ENCODE data around the gene FAM227B. TPM values are rescaled to one million over a fixed set of nuclear protein-coding genes. Genes with fewer than 3 reads are reported as not detected.
A peak's percentile ranks its signal among the peaks of the same experiment; 100 is the strongest.
"Not testable (repeated sequence)": the region's sequence is repeated elsewhere in the genome, so short reads cannot be mapped to it uniquely, and the experiment has no call there.

Gene FAM227B
- total RNA-seq, 1 experiment from 2014 or later, result 7.1 TPM

DNA sequence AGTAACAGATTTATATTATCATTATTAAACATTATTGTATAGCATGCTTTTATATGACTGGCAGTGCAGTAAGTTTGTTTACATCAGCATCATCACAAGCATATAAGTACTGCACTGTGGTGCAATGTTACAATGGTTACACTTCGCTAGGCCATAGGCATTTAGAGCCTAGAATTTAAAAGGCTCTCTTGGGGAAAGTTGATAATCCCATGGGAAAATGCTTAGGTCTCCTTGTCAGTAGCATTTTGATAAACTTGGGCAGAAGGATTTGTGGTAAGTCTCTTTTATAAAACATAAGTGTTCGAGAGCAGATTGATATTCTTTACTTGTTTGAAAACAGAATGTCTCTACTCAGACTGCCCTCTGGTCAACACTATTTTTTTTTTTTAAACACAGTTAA lies 7.8 kb upstream of the FAM227B start:
- DNase-seq (ENCODE audit: low read depth in 1 of 2, low spot score in 2 of 2), result no peak
- Histone ChIP-seq H3K27me3 (replicated peaks) (no peaks in the 10 kb centered on the region), H3K9me3 (replicated peaks) (no peaks in the 10 kb centered on the region), H3K36me3 (peaks cover 38% of the 10 kb centered on the region), H3K4me1 (replicated peaks) (peaks cover 26% of the 10 kb centered on the region), H3K27ac (peak overlapping the region; percentile 79), H3K4me3 (no peak overlapping the region)

GRCh38 chr15:49627407-49627877 lies 6.8 kb upstream of the FAM227B start:
- DNase-seq (ENCODE audit: low read depth in 1 of 2, low spot score in 2 of 2), result peak; percentile 66 to 91
- H3K27me3 ChIP-seq (replicated peaks), result no peaks in the 10 kb centered on the region
- H3K27ac ChIP-seq, result peak overlapping the region; percentile 79
- H3K4me1 ChIP-seq (replicated peaks), result peaks cover 27% of the 10 kb centered on the region
- H3K36me3 ChIP-seq, result peaks cover 38% of the 10 kb centered on the region
- H3K4me3 ChIP-seq, result no peak overlapping the region
- no peaks in the 10 kb centered on the region for H3K9me3 ChIP-seq (replicated peaks)

GRCh38 chr15:49625460-49626036 lies 4.9 kb upstream of the FAM227B start:
- Histone ChIP-seq H3K4me3 (no peak overlapping the region), H3K36me3 (peaks cover 38% of the 10 kb centered on the region), H3K27me3 (replicated peaks) (no peaks in the 10 kb centered on the region), H3K27ac (no peak overlapping the region), H3K9me3 (replicated peaks) (no peaks in the 10 kb centered on the region), H3K4me1 (replicated peaks) (peaks cover 32% of the 10 kb centered on the region)
- DNase-seq (ENCODE audit: low read depth in 1 of 2, low spot score in 2 of 2), result no peak

GRCh38 chr15:49624056-49624455 lies 3.4 kb upstream of the FAM227B start:
- peak overlapping the region; percentile 46 for H3K27ac ChIP-seq
- peaks cover 29% of the 10 kb centered on the region for H3K36me3 ChIP-seq
- H3K27me3 ChIP-seq (replicated peaks), result no peaks in the 10 kb centered on the region
- no peaks in the 10 kb centered on the region for H3K9me3 ChIP-seq (replicated peaks)
- H3K4me3 ChIP-seq, result no peak overlapping the region
- peaks cover 39% of the 10 kb centered on the region for H3K4me1 ChIP-seq (replicated peaks)
- DNase-seq (ENCODE audit: low read depth in 1 of 2, low spot score in 2 of 2), result peak in 1 of 2 experiments; percentile 50

- no peak overlapping the region for H3K27ac ChIP-seq
- DNase-seq (ENCODE audit: low read depth in 1 of 2, low spot score in 2 of 2), result no peak
- no peaks in the 10 kb centered on the region for H3K27me3 ChIP-seq (replicated peaks)
- H3K9me3 ChIP-seq (replicated peaks), result no peaks in the 10 kb centered on the region
- H3K4me3 ChIP-seq, result no peak overlapping the region
- peaks cover 18% of the 10 kb centered on the region for H3K36me3 ChIP-seq
- peaks cover 30% of the 10 kb centered on the region for H3K4me1 ChIP-seq (replicated peaks)
Observed at GRCh38 chr15:49622561-49622960, 1.9 kb upstream of the FAM227B start.

- peaks cover 23% of the 10 kb centered on the region for H3K4me1 ChIP-seq (replicated peaks)
- H3K27me3 ChIP-seq (replicated peaks), result no peaks in the 10 kb centered on the region
- H3K27ac ChIP-seq, result peak overlapping the region; percentile 77
- DNase-seq (ENCODE audit: low read depth in 1 of 2, low spot score in 2 of 2), result no peak
- peak overlapping the region; percentile 57 for H3K4me3 ChIP-seq
- H3K9me3 ChIP-seq (replicated peaks), result no peaks in the 10 kb centered on the region
- peaks cover 18% of the 10 kb centered on the region for H3K36me3 ChIP-seq
Observed at GRCh38 chr15:49621887-49622286, 1.3 kb upstream of the FAM227B start.

GRCh38 chr15:49621401-49621811 lies 788 bp upstream of the FAM227B start:
- Histone ChIP-seq H3K4me3 (peak overlapping the region; percentile 57), H3K27ac (peak overlapping the region; percentile 77), H3K36me3 (peaks cover 18% of the 10 kb centered on the region), H3K9me3 (replicated peaks) (no peaks in the 10 kb centered on the region), H3K27me3 (replicated peaks) (no peaks in the 10 kb centered on the region), H3K4me1 (replicated peaks) (peaks cover 18% of the 10 kb centered on the region)
- no peak for DNase-seq (ENCODE audit: low read depth in 1 of 2, low spot score in 2 of 2)

- Histone ChIP-seq H3K9me3 (replicated peaks) (no peaks in the 10 kb centered on the region), H3K27ac (peak overlapping the region; percentile 77), H3K4me3 (peak overlapping the region; percentile 57), H3K4me1 (replicated peaks) (peaks cover 17% of the 10 kb centered on the region), H3K36me3 (peaks cover 7% of the 10 kb centered on the region), H3K27me3 (replicated peaks) (no peaks in the 10 kb centered on the region)
- DNase-seq (ENCODE audit: low read depth in 1 of 2, low spot score in 2 of 2), result no peak
Observed at GRCh38 chr15:49620199-49620598, 419 bp downstream of the FAM227B start.

GRCh38 chr15:49619226-49619625 lies 1.4 kb downstream of the FAM227B start:
- Histone ChIP-seq H3K36me3 (0 out of 2 replicates have a peak, but pooled peaks cover 1% of the 10 kb centered on the region), H3K4me1 (replicated peaks) (peaks cover 17% of the 10 kb centered on the region), H3K4me3 (no peak overlapping the region), H3K9me3 (replicated peaks) (no peaks in the 10 kb centered on the region), H3K27ac (no peak overlapping the region), H3K27me3 (replicated peaks) (no peaks in the 10 kb centered on the region)
- no peak for DNase-seq (ENCODE audit: low read depth in 1 of 2, low spot score in 2 of 2)

DNA sequence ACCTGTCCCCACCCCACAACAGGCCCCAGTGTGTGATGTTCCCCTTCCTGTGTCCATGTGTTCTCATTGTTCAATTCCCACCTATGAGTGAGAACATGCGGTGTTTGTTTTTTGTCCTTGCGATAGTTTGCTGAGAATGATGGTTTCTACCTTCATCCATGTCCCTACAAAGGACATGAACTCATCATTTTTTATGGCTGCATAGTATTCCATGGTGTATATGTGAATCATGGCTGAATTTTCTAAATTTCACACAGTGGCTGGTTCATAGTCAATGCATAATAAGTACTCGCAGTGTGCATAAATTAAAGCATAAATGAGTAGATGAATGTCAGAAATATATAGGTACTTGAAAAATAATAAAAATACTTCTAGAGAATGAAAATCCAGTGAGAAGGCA lies 8.4 kb downstream of the FAM227B start:
- H3K27ac ChIP-seq, result not testable (repeated sequence)

DNA sequence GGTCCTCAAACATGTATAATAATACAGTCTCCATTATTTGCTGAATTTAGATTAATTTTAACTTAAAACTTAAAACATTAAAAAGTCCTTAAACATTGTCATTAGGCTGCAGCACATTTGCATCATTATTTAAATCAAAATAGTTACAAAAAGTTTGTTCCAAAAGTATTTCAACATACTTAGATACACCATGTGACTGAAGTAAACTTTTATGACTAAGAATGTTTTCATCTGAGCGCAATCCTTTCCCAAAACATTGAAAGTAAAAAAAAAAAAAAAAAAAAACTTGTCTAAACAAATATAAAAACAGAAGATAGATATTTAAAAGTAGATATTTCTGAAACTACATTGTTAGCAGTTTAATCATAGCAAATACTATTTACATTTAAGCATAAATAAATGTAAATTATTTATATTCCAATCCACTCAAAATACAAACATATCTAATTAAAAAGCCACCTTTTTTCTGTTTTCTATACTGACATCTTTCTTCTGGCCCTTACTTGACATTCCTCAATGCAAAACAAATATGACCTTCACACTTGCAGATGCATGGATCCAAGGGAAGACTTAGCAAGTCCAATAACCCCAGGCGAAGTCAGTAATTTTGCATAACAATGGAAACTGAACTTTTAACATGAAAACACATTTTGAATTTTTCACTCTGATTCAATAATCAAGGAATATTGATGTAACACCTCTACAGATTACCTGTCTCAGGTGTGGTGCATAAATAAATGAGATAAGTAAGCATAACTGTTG lies 10.3 kb downstream of the FAM227B start:
- DNase-seq (ENCODE audit: low read depth in 1 of 2, low spot score in 2 of 2), result no peak
- Histone ChIP-seq H3K4me1 (replicated peaks) (no peaks in the 10 kb centered on the region), H3K9me3 (replicated peaks) (no peaks in the 10 kb centered on the region), H3K4me3 (no peak overlapping the region), H3K27me3 (replicated peaks) (no peaks in the 10 kb centered on the region), H3K27ac (no peak overlapping the region), H3K36me3 (0 out of 2 replicates have a peak, but pooled peaks cover 3% of the 10 kb centered on the region)

More for the DNA sequence above, 8.4 kb downstream of the FAM227B start:
- H3K4me3 ChIP-seq; H3K36me3 ChIP-seq; H3K4me1 ChIP-seq (replicated peaks); DNase-seq (ENCODE audit: low read depth in 1 of 2, low spot score in 2 of 2); H3K27me3 ChIP-seq (replicated peaks); H3K9me3 ChIP-seq (replicated peaks): not testable (repeated sequence)

DNA sequence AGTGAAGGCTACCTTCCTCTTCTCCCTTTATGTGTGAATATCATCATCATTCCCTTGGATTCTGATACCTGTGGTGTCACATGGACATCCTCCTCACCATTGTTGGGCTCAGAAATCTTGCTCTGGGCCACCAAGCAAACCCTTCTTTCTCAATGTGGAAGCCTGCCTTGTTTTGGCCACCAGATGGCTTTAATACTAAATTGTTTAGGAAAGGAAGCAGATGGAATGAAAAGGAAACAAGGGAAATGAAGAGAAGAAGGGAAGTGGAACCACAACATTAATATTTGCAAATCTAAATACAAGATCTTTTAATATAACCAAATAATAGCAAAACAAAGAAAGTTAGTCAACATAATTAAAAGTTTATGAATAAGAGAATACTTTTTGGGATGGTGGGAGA lies 14.0 kb downstream of the FAM227B start:
- no peaks in the 10 kb centered on the region; the same call in 1 of the 2 replicates for H3K9me3 ChIP-seq (replicated peaks)
- DNase-seq (ENCODE audit: low read depth in 1 of 2, low spot score in 2 of 2), result no peak
- no peak overlapping the region for H3K4me3 ChIP-seq
- no peak overlapping the region for H3K27ac ChIP-seq
- no peaks in the 10 kb centered on the region for H3K4me1 ChIP-seq (replicated peaks)
- no peaks in the 10 kb centered on the region for H3K27me3 ChIP-seq (replicated peaks)
- no peaks in the 10 kb centered on the region for H3K36me3 ChIP-seq

DNA sequence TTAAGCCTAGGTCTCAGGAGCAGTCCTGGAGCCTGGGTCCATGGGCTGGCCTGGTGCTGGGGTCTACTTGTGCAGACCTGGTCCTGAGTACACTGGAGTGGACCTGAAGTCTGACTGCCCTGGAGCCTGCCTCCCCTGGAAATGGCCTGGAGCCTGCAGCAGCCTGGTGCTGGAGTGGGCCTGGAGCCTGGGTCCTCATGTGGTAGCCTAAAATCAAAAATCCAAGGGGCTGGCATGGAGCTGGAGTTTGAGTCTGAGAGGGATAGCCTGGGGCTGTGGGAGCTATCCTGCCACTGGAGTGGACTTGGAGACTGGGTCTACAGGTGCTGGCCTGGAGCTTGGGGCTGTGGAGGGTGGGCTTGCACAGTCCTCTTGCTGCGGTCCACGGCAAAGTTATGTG lies 15.0 kb downstream of the FAM227B start:
- H3K36me3 ChIP-seq, result no peaks in the 10 kb centered on the region
- no peaks in the 10 kb centered on the region for H3K4me1 ChIP-seq (replicated peaks)
- no peaks in the 10 kb centered on the region; the same call in 1 of the 2 replicates for H3K9me3 ChIP-seq (replicated peaks)
- DNase-seq (ENCODE audit: low read depth in 1 of 2, low spot score in 2 of 2), result no peak
- H3K27ac ChIP-seq, result no peak overlapping the region
- no peaks in the 10 kb centered on the region for H3K27me3 ChIP-seq (replicated peaks)
- H3K4me3 ChIP-seq, result no peak overlapping the region

GRCh38 chr15:49604625-49605409 lies 15.8 kb downstream of the FAM227B start:
- Histone ChIP-seq H3K4me3 (no peak overlapping the region), H3K27ac (no peak overlapping the region), H3K4me1 (replicated peaks) (no peaks in the 10 kb centered on the region), H3K9me3 (replicated peaks) (no peaks in the 10 kb centered on the region; the same call in 1 of the 2 replicates), H3K27me3 (replicated peaks) (no peaks in the 10 kb centered on the region), H3K36me3 (no peaks in the 10 kb centered on the region)
- no peak for DNase-seq (ENCODE audit: low read depth in 1 of 2, low spot score in 2 of 2)

Data from SJSA1 (cell line).